GM15510 (cell line): Measurements from ENCODE around the gene A2M.

ENCODE experiments used
- POLR2A ChIP-seq: IDR thresholded peaks from 3 replicates; pipeline ENCODE4 v1.6.1; 2011; ENCODE audit warnings: borderline replicate concordance; ENCODE audit not compliant: insufficient read length; ENCODE audit errors: extremely low read depth

The A2M gene

DNA sequence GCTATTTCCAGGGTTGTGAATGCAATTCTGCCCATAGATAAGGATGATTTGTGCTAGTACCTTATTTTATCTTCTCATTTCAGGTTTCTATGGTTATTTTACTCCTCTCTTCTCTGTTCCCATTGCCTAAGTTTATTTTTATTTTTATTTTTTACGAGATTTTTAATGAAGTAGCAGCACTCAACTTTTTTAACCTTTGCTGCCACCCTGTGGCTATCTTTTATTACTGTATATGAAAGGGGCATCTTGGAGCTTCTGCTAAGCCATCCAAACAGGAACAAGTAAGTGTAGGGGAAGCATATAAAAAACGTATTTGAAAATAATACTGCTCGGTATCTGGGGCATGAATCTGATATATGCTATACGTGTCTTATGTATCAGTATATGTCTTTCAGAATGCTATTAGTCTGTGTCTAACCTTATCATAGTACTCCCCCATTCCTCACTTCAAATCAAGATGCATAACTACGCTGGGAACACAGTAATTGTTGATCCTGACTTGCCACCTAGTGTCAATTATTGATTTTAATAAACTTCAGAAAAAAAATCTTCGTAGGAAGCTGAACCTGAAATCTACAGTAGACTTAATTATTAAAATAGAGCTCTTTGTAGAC lies 66.1 kb downstream of the A2M start:
- no peak for TF ChIP-seq POLR2A

GRCh38 chr12:9048930-9049329 lies 66.8 kb downstream of the A2M start:
- TF ChIP-seq POLR2A, result no peak

- TF ChIP-seq POLR2A, result no peak
Observed at GRCh38 chr12:9047105-9047504, 68.6 kb downstream of the A2M start.

DNA sequence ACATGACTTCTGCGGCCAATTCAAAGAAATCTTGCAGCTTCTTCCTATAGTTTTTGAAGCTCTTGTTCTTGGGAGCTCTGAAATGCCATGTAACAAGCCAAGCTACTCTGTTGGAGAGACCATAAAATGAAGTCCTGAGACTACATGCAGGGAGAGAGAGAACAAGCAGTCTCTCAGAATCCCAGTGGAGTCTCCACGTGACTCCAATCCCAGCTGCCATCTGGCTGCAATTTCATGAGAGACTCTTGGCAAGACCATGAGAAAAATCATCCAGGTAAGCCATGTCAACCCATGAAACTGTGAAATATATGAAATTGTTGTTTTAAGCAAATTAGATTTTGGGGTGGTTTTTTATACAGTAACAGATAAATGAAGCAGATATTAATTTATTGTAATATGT lies 72.0 kb downstream of the A2M start:
- TF ChIP-seq POLR2A, result no peak

DNA sequence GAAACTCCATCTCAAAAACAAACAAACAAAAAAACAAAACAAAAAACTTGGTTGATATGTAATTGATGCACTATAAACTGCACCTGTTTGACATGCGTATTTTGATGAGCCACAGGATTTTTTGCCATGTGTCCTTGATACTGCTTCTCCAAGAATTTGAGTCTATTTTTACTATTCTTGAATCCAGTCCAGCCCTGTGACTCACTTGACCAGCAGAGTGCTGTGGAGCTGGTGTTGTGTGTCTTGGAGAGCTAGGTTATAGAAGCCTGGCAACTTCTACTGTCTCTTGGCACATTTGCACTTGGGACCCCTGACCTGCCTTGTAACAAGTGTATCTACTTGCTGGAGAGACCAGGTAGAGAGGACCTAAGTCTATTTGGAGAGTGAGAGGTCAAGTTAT lies 74.4 kb downstream of the A2M start:
- no peak for TF ChIP-seq POLR2A

GRCh38 chr12:9040484-9041186 lies 75.1 kb downstream of the A2M start:
- TF ChIP-seq POLR2A, result no peak

- TF ChIP-seq POLR2A, result no peak
Observed at GRCh38 chr12:9039397-9039977, 76.2 kb downstream of the A2M start.

- TF ChIP-seq POLR2A, result no peak
Observed at GRCh38 chr12:9037431-9037830, 78.3 kb downstream of the A2M start.

DNA sequence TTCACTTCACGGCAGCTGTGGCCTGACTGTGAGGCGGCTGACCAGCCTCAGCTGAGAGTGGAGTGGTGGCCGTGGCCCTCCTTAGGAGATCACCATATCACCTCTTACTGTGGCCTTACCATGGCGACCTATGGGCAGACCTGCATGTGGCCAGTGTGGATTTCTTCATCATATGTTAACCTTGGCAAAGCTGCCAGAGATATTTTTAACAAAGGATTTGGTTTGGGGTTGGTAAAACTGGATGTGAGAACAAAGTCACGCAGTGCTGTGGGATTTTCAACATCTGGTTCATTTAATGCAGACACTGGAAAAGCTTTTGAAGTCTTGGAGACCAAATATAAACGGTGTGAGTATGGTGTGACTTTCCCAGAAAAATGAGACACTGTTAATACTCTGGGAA lies 79.5 kb downstream of the A2M start:
- no peak for TF ChIP-seq POLR2A

- no peak for TF ChIP-seq POLR2A
Observed at GRCh38 chr12:9034095-9034494, 81.6 kb downstream of the A2M start.

DNA sequence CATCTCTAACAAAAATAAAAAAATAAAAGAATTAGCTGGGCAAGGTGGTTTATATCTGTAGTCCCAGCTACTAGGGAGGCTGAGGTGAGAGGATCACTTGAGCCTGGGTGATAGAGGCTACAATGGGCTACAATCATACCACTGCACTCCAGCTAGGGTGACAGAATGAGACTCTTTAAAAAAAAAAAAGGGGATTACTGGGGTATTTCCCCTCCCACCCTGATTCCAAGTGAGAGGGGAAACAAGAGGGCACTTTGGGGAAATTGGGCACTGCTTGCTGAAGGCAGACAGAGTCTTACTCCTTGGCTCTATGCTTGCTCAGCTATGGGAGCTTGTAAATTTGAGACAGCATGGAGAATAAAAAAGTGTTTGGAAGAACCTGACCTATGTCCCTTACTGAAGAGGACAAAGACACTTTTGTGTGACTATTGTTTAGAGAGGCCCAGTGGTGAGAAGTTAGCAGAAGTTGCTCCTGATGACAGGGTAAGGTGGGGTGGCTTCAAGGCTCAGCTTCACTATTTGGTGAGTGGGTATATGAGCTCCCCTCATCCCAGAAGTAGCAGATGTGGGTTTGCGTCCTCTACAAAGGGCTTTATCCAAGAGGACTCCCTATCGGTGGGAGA lies 82.3 kb downstream of the A2M start:
- no peak for TF ChIP-seq POLR2A

- TF ChIP-seq POLR2A, result no peak
Observed at GRCh38 chr12:9032202-9032964, 83.3 kb downstream of the A2M start.

- TF ChIP-seq POLR2A, result no peak
Observed at GRCh38 chr12:9030776-9031175, 84.9 kb downstream of the A2M start.

DNA sequence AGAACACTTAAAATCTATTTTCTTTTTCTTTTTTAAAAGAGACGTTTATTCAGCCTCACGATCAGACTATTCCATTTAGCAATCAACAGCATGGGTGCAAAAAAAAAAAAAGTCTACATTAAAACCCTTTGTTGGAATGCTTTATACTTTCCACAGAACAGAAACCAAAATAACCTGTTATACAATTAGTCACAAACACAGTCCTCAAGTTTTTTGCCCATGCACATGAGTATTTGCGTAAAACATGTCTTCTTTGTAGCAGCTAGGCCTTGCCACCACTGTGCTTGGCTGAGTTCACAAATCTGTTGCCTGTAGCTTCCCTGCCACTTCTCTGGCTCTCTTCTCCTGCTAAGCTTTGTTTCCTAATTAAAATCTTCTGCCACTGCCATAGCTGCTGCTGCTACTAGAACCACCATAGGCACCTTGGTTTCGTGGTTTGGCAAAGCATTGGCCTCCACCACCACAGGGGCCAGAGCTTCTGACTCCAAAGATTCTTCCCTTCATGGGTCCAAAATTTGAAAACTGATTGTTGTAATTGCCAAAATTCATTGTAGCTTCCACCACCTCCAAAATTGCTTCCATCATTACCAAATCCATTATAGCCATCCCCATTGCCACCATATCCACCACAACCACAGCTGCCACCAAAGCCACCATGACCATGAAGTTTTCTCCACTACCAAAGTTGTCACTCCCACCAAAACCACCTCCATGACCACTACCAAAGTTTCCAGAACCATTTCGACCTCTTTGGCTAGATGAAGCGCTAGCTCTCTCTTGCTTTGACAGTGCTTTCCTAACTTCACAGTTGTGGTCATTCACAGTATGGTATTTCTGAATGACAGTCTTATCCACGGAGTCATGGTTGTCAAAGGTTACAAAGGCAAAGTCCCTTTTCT lies 88.3 kb downstream of the A2M start:
- no peak for TF ChIP-seq POLR2A
